NCI-H748 (cell line): ENCODE measurements around the gene SLC29A4.
"Not testable (repeated sequence)": the region's sequence is repeated elsewhere in the genome, so short reads cannot be mapped to it uniquely, and the experiment has no call there.

Source experiments
- DNase-seq: peaks from one replicate; lab custom pipeline; 2025; ENCODE audit not compliant: unreplicated experiment; lab: John Stamatoyannopoulos, UW

The SLC29A4 gene

GRCh38 chr7:5274441-5274840, 8.3 kb upstream of the SLC29A4 start:
- no peak for DNase-seq

DNA sequence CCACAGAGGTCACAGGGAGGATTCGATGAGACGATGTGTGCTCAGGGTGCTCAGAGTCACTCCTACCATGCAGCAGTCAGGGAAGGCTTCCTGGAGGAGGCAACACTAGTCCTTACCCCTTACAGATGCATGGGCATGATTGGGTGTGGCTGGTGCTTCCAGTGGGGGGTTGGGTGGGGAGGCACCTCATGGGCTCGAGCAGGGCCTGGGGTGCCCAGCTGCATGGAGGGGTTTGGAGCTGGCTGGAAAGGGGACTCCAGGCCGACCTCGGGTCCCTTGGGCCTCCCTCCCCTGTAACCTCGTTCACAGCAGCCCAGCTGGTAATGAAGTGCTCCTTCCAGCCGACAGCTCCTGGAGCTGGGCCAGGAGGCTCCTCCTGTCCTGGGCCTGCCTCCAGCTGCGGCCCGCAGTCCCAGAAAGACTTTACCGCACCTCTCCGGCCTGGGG, 7.7 kb upstream of the SLC29A4 start:
- not testable (repeated sequence) for DNase-seq

GRCh38 chr7:5275510-5275909, 7.2 kb upstream of the SLC29A4 start:
- not testable (repeated sequence) for DNase-seq

DNA sequence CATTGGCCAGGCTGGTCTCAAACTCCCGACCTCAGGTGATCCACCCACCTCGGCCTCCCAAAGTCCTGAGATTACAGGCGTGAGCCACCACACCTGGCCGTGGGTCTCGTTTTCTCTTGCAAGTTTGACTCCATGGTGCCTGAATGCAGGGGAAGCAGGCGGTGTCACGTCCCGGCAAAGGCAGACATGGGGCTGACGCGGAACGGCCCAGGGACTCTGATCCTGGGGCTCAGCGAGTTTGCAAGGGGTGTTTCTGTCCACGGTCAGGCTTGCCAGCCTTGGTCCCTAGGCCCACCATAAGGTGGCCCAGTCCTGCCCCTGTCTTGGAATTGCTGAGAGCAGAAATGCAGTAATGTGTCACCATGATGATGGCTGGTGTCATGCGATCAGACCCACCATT, 6.6 kb upstream of the SLC29A4 start:
- not testable (repeated sequence) for DNase-seq

- DNase-seq = no peak
These were observed 6.1 kb upstream of the SLC29A4 start for GRCh38 chr7:5276611-5277010.

DNA sequence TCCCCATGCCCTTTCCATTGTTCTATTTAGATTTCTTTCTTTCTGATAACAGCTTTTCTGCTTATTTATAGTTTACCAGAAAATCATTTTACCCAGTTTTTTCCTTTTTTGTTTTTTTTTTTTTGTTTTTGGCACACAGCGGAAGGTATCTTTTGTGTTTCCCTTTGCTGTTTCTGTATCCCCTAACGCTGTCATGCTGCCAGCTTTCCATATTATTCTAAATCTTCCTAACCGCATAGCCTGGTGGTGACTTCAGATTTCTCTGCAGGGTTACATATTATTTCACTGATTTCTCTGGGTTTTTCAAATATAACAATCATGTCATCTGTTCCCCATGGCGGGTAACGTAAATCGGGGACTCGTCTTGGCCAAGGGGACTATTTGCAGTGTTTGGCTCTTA, 4.0 kb upstream of the SLC29A4 start:
- no peak for DNase-seq

DNA sequence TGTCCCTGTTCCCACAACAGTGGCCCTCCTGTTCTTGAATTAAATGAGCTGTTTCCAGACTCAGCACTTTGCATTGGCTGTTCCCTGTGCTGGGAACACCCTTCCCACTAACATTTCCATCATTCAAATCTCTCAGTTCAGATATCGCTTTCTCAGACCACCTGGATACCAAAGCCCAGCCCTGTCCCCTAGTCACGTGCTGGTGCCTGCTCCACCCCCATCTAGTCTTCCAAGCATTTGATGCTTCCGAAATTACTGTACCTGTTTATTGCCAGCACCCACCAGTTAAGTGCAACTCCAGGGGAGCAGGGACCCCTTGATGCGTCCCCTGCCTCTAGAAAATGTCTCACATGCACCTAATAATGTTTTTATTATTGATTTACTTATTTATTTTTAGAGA, 3.0 kb upstream of the SLC29A4 start:
- DNase-seq = no peak

DNA sequence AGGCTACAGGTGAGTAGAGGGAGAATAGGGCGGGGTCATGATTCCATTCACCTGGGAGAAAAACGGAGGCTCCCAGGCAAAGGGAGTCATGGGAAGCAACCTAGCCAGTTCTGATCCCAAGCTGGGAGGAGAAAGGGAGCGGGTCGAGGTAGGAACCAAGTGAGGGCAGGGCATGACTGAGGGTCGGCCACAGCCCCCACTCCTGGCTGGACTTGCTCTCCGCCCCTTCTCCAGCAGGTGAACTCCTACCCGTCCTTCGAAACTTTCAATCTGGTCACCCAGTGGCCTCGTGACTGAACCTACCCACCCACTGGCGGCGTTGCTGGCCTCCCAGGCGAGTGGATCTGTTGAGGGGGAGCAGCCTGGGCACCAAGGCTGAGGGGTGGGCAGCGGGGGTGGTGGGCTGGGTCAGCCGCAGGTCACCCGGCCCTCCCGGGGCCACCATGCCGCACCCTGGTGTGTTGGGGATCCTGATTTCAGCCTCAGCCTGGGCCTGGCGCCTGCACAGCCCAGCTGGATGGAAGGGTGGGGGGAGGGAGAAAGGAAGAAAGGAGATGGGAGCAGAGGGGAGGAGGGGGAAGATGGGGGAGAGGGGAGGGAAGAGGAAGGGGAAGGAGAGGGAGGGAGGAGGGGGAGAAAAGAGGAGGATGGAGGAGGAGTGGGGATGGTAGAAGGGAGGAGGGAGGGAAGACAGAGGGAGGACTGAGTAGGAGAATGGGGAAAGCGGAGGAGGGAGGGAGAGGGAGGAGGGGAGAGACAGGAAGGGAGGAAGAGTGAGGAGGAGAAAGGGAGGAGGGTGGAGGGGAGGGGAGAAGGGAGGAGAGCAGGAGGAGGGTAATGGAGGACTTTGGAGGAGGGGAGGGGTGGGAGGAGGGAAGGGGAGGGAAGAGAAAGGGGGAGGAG, 894 bp upstream of the SLC29A4 start:
- DNase-seq = not testable (repeated sequence)

- peak; percentile 32 for DNase-seq
These were observed 919 bp downstream of the SLC29A4 start for GRCh38 chr7:5283421-5284303.

- DNase-seq = peak; percentile 92
These were observed 1.9 kb downstream of the SLC29A4 start for GRCh38 chr7:5284304-5285281.

DNA sequence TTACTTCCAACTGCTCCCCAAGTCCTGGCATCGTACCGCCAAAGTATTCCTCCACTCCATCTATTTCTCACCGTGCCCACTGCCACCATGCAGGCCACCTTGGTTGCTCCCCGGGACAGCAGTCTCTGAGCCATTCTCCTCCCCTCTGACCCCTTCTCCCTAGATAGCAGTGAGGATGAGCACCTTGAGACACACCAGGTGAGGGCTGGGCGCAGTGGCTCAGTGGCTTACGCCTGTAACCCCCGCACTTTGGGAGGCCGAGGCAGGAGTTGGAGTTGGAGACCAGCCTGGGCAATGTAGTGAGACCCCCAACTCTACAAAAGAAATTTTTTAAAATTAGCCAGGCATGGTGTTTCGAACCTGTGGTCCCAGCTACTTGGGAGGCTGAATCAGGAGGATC, 4.2 kb downstream of the SLC29A4 start:
- DNase-seq = no peak

- DNase-seq = not testable (repeated sequence)
These were observed 4.6 kb downstream of the SLC29A4 start for GRCh38 chr7:5287373-5287772.

GRCh38 chr7:5287802-5288201, 5.1 kb downstream of the SLC29A4 start:
- no peak for DNase-seq

DNA sequence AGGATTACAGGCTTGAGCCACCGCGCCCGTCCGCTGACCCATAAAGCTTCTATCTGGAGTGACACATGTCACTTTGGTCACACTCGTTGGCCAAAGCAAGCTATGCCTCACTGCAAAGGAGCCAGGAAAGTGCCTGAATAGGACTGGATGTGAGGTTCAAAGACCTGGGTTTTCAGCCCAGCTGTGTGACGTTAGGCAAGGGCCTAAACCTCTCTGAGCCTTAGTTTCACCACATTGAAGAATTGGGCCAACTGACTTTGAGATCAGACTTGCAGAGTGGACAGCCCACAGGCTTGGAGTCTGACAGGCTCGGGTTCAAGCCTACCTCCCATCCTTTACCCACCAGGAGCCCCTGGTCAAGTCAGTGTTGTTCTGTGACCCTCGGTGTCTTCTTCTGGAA, 5.8 kb downstream of the SLC29A4 start:
- DNase-seq = not testable (repeated sequence)

DNA sequence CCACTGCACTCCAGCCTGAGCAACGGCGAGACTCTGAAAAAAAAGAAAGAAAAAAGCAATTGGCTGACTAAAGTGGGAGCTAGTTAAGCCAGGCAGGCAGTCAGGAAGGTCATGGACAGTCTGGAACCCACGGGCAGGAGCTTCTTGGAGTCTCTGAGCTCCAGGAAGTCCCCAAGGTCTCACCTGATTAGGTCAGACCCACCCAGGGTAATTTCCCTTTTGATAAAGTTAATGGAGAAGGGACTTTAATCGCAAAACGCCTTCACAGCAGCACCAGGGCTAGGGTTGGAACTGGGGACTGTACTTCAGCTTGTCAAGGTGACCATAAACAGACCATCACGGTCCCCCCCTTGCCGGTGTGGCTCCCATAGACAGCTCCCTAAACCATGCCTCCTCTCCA, 6.6 kb downstream of the SLC29A4 start:
- DNase-seq = no peak

DNA sequence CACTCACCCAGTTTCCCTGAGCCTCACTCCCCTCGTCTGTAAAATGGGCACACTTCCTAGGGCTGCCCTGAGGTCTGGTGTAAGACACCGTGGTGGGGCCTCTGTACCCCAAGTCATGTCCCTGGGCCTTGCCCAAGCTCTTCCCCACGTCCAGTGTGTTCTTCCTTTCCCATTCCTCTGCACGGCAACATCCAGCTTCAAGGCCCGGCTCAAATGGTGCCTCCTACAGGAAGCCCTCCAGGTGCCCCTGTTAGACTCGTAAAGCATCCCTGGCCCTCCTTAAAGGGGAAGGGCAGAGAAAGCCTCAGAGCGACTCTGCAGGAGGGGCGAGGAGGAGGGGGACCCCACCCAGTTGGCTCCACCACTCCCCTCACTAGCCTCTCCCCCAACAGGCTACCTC, 8.6 kb downstream of the SLC29A4 start:
- no peak for DNase-seq

DNA sequence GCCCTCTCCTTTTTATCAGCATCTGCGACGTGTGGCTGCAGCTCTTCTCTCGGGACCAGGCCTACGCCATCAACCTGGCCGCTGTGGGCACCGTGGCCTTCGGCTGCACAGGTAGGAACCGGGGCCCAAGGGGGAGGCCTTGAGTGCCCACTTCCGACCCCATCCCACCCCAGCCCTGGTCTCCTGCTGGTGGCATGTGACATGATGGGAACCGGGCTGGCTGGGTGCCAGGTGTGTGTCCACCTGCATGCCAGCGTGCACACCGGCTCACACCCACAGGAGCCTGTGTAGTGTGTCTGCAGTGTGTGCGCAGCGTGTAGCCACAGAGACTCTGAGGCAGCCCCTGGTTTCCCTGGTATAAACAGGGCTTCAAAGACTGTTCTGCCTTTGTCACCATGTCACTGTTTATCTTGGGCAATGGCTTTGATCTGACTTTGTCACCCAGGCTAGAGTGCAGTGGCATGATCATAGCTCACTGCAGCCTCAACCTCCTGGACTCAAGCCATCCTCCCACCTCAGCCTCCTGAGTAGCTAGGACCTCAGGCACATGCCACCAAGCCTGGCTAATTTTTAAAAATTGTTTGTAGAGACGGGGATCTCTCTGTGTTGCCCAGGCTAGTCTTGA, 9.1 kb downstream of the SLC29A4 start:
- not testable (repeated sequence) for DNase-seq

- DNase-seq = no peak
These were observed 11.6 kb downstream of the SLC29A4 start for GRCh38 chr7:5294169-5294987.
